CD14-positive monocyte (primary cell): ENCODE data around the gene ZNFX1. TPM values are rescaled to one million over a fixed set of nuclear protein-coding genes. Genes with fewer than 3 reads are reported as not detected.

Experiments
- DNase-seq, 3 donors: peaks; one replicate each; pipeline ENCODE4 v3.0.0-alpha.2; 2011 to 2022
- H2AFZ ChIP-seq: 2 replicates; pipeline ENCODE4 v1.6.0; 2012; ENCODE audit warnings: mild to moderate bottlenecking, low read depth, low read length, inconsistent platforms; ENCODE audit not compliant: insufficient read depth, poor library complexity, severe bottlenecking
- H3K27ac ChIP-seq, 2 donors: 1 replicate in 1 of 2; 2 replicates in 1 of 2; pipeline ENCODE4 v1.5.1; 2012 to 2013; ENCODE audit warnings: low read length in 2 of 2, control low read depth in 1 of 2, inconsistent platforms in 1 of 2, low read depth in 1 of 2, mild to moderate bottlenecking in 1 of 2
- H3K27me3 ChIP-seq, 2 donors: one replicate each; pipeline versions ENCODE4 v1.6.0 to v1.6.1; 2011 to 2013; ENCODE audit warnings: low read length in 2 of 2; ENCODE audit not compliant: control insufficient read depth in 2 of 2, insufficient read depth in 2 of 2
- H3K36me3 ChIP-seq, 2 donors: replicated peaks in 1 of 2; 1 replicate in 1 of 2; 2 replicates in 1 of 2; pipeline versions ENCODE4 v1.5.1 to v1.6.1; 2012 to 2013; ENCODE audit warnings: low read length in 2 of 2, control low read depth in 1 of 2, inconsistent platforms in 1 of 2, mild to moderate bottlenecking in 1 of 2; ENCODE audit not compliant: insufficient read depth in 2 of 2, control insufficient read depth in 1 of 2
- H3K4me1 ChIP-seq, 2 donors: 1 replicate in 1 of 2; 2 replicates in 1 of 2; pipeline versions ENCODE4 v1.5.1 to v1.6.1; 2012 to 2013; ENCODE audit warnings: low read length in 2 of 2, control low read depth in 1 of 2, inconsistent platforms in 1 of 2, mild to moderate bottlenecking in 1 of 2, moderate library complexity in 1 of 2; ENCODE audit not compliant: insufficient read depth in 2 of 2, control insufficient read depth in 1 of 2
- H3K4me2 ChIP-seq: replicated peaks from 2 replicates; pipeline ENCODE3; 2012; ENCODE audit warnings: low read length, moderate library complexity, mild to moderate bottlenecking; ENCODE audit not compliant: poor library complexity, severe bottlenecking; ENCODE audit errors: extremely low read depth
- H3K4me3 ChIP-seq, 3 experiments: fragments of 200-600 bp in 1 of 3; sonication (generic) in 1 of 3; replicated peaks in 1 of 3; 1 replicate in 2 of 3; 2 replicates in 1 of 3; pipeline ENCODE4 v1.5.1; 2011 to 2013; ENCODE audit warnings: low read length in 3 of 3, mild to moderate bottlenecking in 3 of 3, control low read depth in 2 of 3, low read depth in 2 of 3, inconsistent platforms in 1 of 3, moderate library complexity in 1 of 3
- H3K79me2 ChIP-seq: 2 replicates; pipeline ENCODE4 v1.6.0; 2012; ENCODE audit warnings: mild to moderate bottlenecking, control low read depth, inconsistent platforms, low read length, moderate library complexity; ENCODE audit not compliant: insufficient read depth
- H3K9ac ChIP-seq: 2 replicates; pipeline ENCODE4 v1.6.0; 2017; ENCODE audit warnings: low read length, mild to moderate bottlenecking; ENCODE audit not compliant: insufficient read depth, poor library complexity, severe bottlenecking
- H3K9me3 ChIP-seq, 2 donors: replicated peaks in 1 of 2; 1 replicate in 1 of 2; 2 replicates in 1 of 2; pipeline versions ENCODE4 v1.5.1 to v1.6.1; 2012 to 2013; ENCODE audit warnings: low read length in 2 of 2, control low read depth in 1 of 2; ENCODE audit not compliant: control insufficient read depth in 1 of 2, insufficient read depth in 1 of 2
- H4K20me1 ChIP-seq: 2 replicates; pipeline ENCODE4 v1.6.0; 2012; ENCODE audit warnings: mild to moderate bottlenecking, low read length, control low read depth, moderate library complexity; ENCODE audit not compliant: insufficient read depth
- H3K27ac Mint-ChIP-seq, 7 donors: one replicate each; pipeline ENCODE4 v1.8.0; 2020; ENCODE audit warnings: mild to moderate bottlenecking in 7 of 7, mixed read lengths in 7 of 7, moderate library complexity in 6 of 7, inconsistent platforms in 2 of 7
- H3K27me3 Mint-ChIP-seq, 3 donors: one replicate each; pipeline ENCODE4 v1.8.0; 2021 to 2022; ENCODE audit warnings: low read depth in 3 of 3, mild to moderate bottlenecking in 3 of 3, mixed read lengths in 3 of 3, moderate library complexity in 3 of 3, inconsistent platforms in 1 of 3
- H3K36me3 Mint-ChIP-seq, 2 donors: one replicate each; pipeline ENCODE4 v1.8.0; 2020; ENCODE audit warnings: mixed read lengths in 2 of 2, inconsistent platforms in 1 of 2, mild to moderate bottlenecking in 1 of 2
- H3K4me1 Mint-ChIP-seq: one replicate; pipeline ENCODE4 v1.8.0; 2020; ENCODE audit warnings: mild to moderate bottlenecking, mixed read lengths
- H3K4me3 Mint-ChIP-seq, 2 donors: one replicate each; pipeline ENCODE4 v1.8.0; 2020; ENCODE audit warnings: mild to moderate bottlenecking in 2 of 2, mixed read lengths in 2 of 2, moderate library complexity in 1 of 2
- H3K9me3 Mint-ChIP-seq, 7 donors: one replicate each; pipeline ENCODE4 v1.8.0; 2020 to 2022; ENCODE audit warnings: mixed read lengths in 7 of 7, mild to moderate bottlenecking in 6 of 7, moderate library complexity in 6 of 7, inconsistent platforms in 2 of 7
- WGBS: methylation state at CpG from one replicate; pipeline ENCODE4 v1.1.5; 2013; ENCODE audit warnings: missing lambda C conversion rate; ENCODE audit not compliant: insufficient coverage; 5-methylcytosine and 5-hydroxymethylcytosine counted together
- intact Hi-C, 2 donors: fragments of 100-400 bp; cut with micrococcal nuclease; formaldehyde crosslinking; loops; one replicate each; pipeline versions ENCODE4 v1.15.0 to v1.15.1; 2023
- polyA plus RNA-seq, 3 donors: library from polyadenylated mRNA; depleted of rRNA in 1 of 3; unstranded in 2 of 3; stranded (reverse) in 1 of 3; fragments of 300-500 nt in 2 of 3; fragments of >200 nt in 1 of 3; fragmentation: Illumina TruSeq in 2 of 3; gene quantifications; 1 replicate in 2 of 3; 2 replicates in 1 of 3; pipeline ENCODE4 v1.2.3, GENCODE V29; 2012 to 2021
- TF ChIP-seq, protein P1 (sequence below): fragments of 200-600 bp; IDR thresholded peaks from one replicate; pipeline ENCODE4 v1.8.0; 2022; ENCODE audit warnings: antibody characterized with exemption, mild to moderate bottlenecking

The ZNFX1 gene
- polyA plus RNA-seq, 3 donors, result 11.4 to 23.2 (median 13.3) TPM

DNA sequence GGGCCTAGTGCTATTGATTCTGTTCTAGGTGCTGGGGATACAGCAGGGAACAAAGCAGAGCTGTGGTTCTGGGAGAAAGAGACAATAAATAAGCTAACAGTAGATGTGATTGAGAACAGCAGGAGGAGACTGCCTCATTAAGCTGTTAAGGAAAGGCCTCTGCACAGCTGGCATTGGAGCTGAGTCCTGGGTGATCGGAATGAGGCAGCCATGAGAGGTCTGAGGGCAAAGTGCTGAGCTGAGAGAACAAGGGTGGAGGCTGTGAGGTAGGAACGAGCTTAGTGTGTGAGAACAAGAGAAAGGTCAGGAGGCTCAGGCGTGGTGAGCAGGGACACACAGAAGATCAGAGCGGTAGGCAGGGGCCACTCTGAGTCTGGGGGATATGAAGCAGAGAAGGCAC lies 40.3 kb downstream of the ZNFX1 start:
- Histone ChIP-seq H3K27me3 (no peaks in the 10 kb centered on the region), H3K4me2 (no peak overlapping the region), H3K4me3 (no peak overlapping the region), H3K36me3 (peaks cover 92 to 99% of the 10 kb centered on the region in 2 donors), H3K9me3 (no peaks in the 10 kb centered on the region), H4K20me1 (no peaks in the 10 kb centered on the region), H3K9ac (no peak overlapping the region), H3K27ac (no peak overlapping the region), H3K79me2 (no peaks in the 10 kb centered on the region), H3K4me1 (no peaks in the 10 kb centered on the region), H2AFZ (no peak overlapping the region)
- intact Hi-C loops, result no loop called here
- TF ChIP-seq, protein P1, sequence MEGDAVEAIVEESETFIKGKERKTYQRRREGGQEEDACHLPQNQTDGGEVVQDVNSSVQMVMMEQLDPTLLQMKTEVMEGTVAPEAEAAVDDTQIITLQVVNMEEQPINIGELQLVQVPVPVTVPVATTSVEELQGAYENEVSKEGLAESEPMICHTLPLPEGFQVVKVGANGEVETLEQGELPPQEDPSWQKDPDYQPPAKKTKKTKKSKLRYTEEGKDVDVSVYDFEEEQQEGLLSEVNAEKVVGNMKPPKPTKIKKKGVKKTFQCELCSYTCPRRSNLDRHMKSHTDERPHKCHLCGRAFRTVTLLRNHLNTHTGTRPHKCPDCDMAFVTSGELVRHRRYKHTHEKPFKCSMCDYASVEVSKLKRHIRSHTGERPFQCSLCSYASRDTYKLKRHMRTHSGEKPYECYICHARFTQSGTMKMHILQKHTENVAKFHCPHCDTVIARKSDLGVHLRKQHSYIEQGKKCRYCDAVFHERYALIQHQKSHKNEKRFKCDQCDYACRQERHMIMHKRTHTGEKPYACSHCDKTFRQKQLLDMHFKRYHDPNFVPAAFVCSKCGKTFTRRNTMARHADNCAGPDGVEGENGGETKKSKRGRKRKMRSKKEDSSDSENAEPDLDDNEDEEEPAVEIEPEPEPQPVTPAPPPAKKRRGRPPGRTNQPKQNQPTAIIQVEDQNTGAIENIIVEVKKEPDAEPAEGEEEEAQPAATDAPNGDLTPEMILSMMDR, result no peak
- Mint-ChIP-seq H3K27me3 (peaks cover 0 to 2% (median 0%) of the 10 kb centered on the region in 3 donors), H3K36me3 (peaks cover 80 to 99% of the 10 kb centered on the region in 2 donors), H3K9me3 (peaks cover 0 to 2% (median 0%) of the 10 kb centered on the region in 7 donors), H3K27ac (peak overlapping the region in 5 of 7 donors; percentile 1 to 73 (median 19)), H3K4me3 (no peak overlapping the region), H3K4me1 (no peaks in the 10 kb centered on the region)
- no peak for DNase-seq
- 92% methylated on average over 1 of the region's 4 CpGs for WGBS

DNA sequence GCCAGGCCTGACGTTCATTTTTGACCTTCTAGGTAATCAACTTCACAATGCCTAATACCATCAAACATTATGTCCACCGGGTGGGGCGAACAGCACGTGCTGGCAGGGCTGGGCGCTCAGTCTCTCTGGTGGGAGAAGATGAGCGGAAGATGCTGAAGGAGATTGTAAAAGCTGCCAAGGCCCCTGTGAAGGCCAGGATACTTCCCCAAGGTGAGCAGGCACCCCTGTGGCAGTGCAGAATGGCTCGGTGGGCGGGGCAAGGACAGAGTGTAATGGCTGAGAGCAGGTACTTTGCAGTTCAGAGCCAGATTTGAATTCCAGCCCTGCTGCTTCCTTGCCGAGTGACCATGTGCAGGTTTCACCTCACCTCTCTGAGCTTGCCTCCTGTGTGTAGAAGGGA lies 41.6 kb downstream of the ZNFX1 start:
- H3K27ac ChIP-seq, result no peak overlapping the region
- WGBS, result 100% methylated on average over 3 of the region's 9 CpGs
- no peak overlapping the region for H3K4me3 ChIP-seq
- Mint-ChIP-seq H3K4me1 (peaks cover 2% of the 10 kb centered on the region), H3K9me3 (no peaks in the 10 kb centered on the region), H3K27me3 (peaks cover 0 to 2% (median 0%) of the 10 kb centered on the region in 3 donors), H3K27ac (peak overlapping the region in 1 of 7 donors; percentile 31), H3K4me3 (no peak overlapping the region), H3K36me3 (peaks cover 74 to 98% of the 10 kb centered on the region in 2 donors)
- no peaks in the 10 kb centered on the region for H3K27me3 ChIP-seq
- no peaks in the 10 kb centered on the region for H3K9me3 ChIP-seq
- H3K36me3 ChIP-seq, result peaks cover 88 to 97% of the 10 kb centered on the region in 2 donors
- no peak overlapping the region for H2AFZ ChIP-seq
- TF ChIP-seq, protein P1, result no peak
- DNase-seq, result no peak
- H3K4me2 ChIP-seq, result no peak overlapping the region
- intact Hi-C loops, result no loop called here
- H4K20me1 ChIP-seq, result no peaks in the 10 kb centered on the region
- H3K4me1 ChIP-seq, result peaks cover under 1 to 2% of the 10 kb centered on the region in 2 donors
- no peak overlapping the region for H3K9ac ChIP-seq
- no peaks in the 10 kb centered on the region for H3K79me2 ChIP-seq
